Activated CD4-positive, alpha-beta memory T cell treated with anti-CD3 and anti-CD28 coated beads for 36 hours (primary cell): Measurements from ENCODE around the gene DNAJA2. TPM values are rescaled to one million over a fixed set of nuclear protein-coding genes. Genes with fewer than 3 reads are reported as not detected.
"Not testable (repeated sequence)": the region's sequence is repeated elsewhere in the genome, so short reads cannot be mapped to it uniquely, and the experiment has no call there.

Experiments
- CTCF ChIA-PET: fragments of 350-600 bp; sonication (Branson Sonifier 250); formaldehyde crosslinking; loops from one replicate; lab custom pipeline; 2021; ENCODE audit warnings: antibody characterized with exemption, inconsistent platforms; lab: Charles Lee
- POLR2A ChIA-PET: fragments of 350-600 bp; sonication (Branson Sonifier 250); formaldehyde crosslinking; loops from one replicate; lab custom pipeline; 2021; ENCODE audit warnings: antibody characterized with exemption; lab: Charles Lee
- DNase-seq: peaks from one replicate; pipeline ENCODE4 v3.0.0-alpha.2; 2020
- H3K27ac Mint-ChIP-seq: one replicate; pipeline ENCODE4 v1.8.0; 2021; ENCODE audit warnings: mixed read lengths
- H3K27me3 Mint-ChIP-seq: one replicate; pipeline ENCODE4 v1.8.0; 2021; ENCODE audit warnings: mixed read lengths
- H3K36me3 Mint-ChIP-seq: one replicate; pipeline ENCODE4 v1.8.0; 2021; ENCODE audit warnings: mixed read lengths
- H3K4me1 Mint-ChIP-seq: one replicate; pipeline ENCODE4 v1.8.0; 2021; ENCODE audit warnings: low read depth, mixed read lengths
- H3K4me3 Mint-ChIP-seq: one replicate; pipeline ENCODE4 v1.8.0; 2021; ENCODE audit warnings: mild to moderate bottlenecking, mixed read lengths
- H3K9me3 Mint-ChIP-seq: one replicate; pipeline ENCODE4 v1.8.0; 2021; ENCODE audit warnings: mixed read lengths
- intact Hi-C: fragments of 100-400 bp; cut with micrococcal nuclease; formaldehyde crosslinking; loops from one replicate; pipeline ENCODE4 v1.15.1; 2023
- total RNA-seq, 2 experiments: library from RNA; stranded (reverse); gene quantifications; one replicate each; pipeline ENCODE4 v1.2.3, GENCODE V29; 2021

The DNAJA2 gene
- total RNA-seq, 2 experiments from 2014 or later, result 78.9 to 80.6 TPM

DNA sequence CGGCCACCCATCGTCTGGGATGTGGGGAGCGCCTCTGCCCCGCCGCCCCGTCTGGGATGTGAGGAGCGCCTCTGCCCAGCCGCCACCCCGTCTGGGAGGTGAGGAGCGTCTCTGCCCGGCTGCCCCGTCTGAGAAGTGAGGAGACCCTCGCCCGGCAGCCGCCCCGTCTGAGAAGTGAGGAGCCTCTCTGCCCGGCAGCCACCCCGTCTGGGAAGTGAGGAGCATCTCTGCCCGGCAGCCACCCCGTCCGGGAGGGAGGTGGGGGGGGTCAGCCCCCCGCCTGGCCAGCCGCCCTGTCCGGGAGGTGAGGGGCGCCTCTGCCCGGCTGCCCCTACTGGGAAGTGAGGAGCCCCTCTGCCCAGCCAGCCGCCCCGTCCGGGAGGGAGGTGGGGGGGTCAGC lies 26.6 kb upstream of the DNAJA2 start:
- H3K4me3 Mint-ChIP-seq, intact Hi-C loops, H3K36me3 Mint-ChIP-seq, H3K9me3 Mint-ChIP-seq, H3K27ac Mint-ChIP-seq, POLR2A ChIA-PET, DNase-seq, H3K27me3 Mint-ChIP-seq, CTCF ChIA-PET, H3K4me1 Mint-ChIP-seq: not testable (repeated sequence)

DNA sequence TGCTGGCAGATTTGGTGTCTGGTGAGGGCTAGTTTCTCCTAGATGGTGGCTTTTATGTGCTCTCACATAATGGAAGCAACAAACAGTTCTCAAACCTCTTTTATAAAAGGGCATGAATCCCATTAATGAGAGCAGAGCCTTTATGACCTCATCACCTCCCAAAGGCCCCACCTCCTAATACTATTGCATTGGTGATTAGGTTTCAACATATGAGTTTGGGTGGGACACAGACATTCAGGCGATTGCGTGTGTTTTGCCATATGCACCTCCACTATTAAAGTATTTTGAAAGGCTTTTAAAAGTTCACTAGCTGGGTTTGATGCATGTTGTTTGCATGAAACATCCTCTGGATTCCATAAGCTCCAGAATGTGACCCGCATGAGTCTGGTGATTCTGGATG lies 24.4 kb upstream of the DNAJA2 start:
- ChIA-PET POLR2A (no interaction called here), CTCF (no interaction called here)
- Mint-ChIP-seq H3K36me3 (no peaks in the 10 kb centered on the region), H3K4me3 (no peak overlapping the region), H3K27me3 (no peaks in the 10 kb centered on the region), H3K9me3 (no peaks in the 10 kb centered on the region), H3K4me1 (peaks cover 4% of the 10 kb centered on the region), H3K27ac (no peak overlapping the region)
- DNase-seq, result no peak
- intact Hi-C loops, result no loop called here

- POLR2A ChIA-PET, result no interaction called here
- CTCF ChIA-PET, result no interaction called here
- Mint-ChIP-seq H3K27me3 (no peaks in the 10 kb centered on the region), H3K36me3 (no peaks in the 10 kb centered on the region), H3K4me1 (peaks cover 4% of the 10 kb centered on the region), H3K4me3 (no peak overlapping the region), H3K27ac (no peak overlapping the region), H3K9me3 (no peaks in the 10 kb centered on the region)
- intact Hi-C loops, result no loop called here
- DNase-seq, result no peak
Measured at GRCh38 chr16:46996952-46997458, 23.5 kb upstream of the DNAJA2 start.

DNA sequence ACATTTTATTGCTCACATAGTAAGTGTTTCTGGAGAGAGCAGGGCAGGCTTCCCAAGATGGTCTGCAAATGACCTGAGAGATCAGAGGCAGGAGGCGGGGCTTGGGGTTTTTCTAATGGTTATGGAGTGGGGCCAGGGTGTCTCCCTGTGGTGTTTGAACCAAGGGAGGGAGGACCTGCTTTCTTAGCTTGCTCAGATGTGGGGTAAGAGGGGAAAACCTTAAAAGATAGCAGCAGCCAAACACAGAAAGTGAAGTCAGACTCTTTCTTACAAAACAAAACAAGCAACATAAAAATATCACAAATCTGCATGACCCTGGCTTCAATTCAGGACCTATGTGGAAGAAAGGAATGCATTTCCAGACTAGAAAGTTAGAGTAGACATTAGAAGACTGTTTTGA lies 22.9 kb upstream of the DNAJA2 start:
- Mint-ChIP-seq H3K27me3 (no peaks in the 10 kb centered on the region), H3K27ac (no peak overlapping the region), H3K36me3 (no peaks in the 10 kb centered on the region), H3K9me3 (no peaks in the 10 kb centered on the region), H3K4me3 (no peak overlapping the region), H3K4me1 (peaks cover 4% of the 10 kb centered on the region)
- ChIA-PET CTCF (no interaction called here), POLR2A (no interaction called here)
- intact Hi-C loops, result no loop called here
- DNase-seq, result peak; percentile 14

GRCh38 chr16:46991729-46992704 lies 18.5 kb upstream of the DNAJA2 start:
- POLR2A ChIA-PET, result no interaction called here
- CTCF ChIA-PET, result interaction anchor here (1.6 kb wide), 1 partner anchor 46 kb away, joined by 3 read pairs; no protein-coding TSS in a partner anchor
- no peak overlapping the region for H3K4me3 Mint-ChIP-seq
- no peaks in the 10 kb centered on the region for H3K36me3 Mint-ChIP-seq
- H3K4me1 Mint-ChIP-seq, result peaks cover 4% of the 10 kb centered on the region
- intact Hi-C loops, result no loop called here
- no peak for DNase-seq
- H3K9me3 Mint-ChIP-seq, result no peaks in the 10 kb centered on the region
- no peak overlapping the region for H3K27ac Mint-ChIP-seq
- no peaks in the 10 kb centered on the region for H3K27me3 Mint-ChIP-seq

DNA sequence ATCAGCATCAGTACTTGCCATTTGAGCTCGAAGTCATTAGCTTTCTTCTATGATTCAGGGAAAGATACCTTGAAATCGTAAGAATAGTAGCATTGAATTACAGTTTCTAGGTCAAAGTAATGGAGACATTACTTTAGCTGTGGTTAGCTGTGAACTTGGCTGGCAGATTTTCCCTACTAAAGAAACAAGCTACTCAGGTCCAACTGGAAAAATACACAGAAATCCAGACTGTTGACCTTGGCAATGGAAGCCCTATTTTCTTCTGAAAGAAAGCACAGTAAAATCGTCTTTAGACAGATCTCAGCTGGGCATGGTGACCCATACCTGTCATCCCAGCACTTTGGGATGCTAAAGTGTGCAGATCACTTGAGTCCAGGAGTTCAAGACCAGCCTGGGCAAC lies 13.4 kb upstream of the DNAJA2 start:
- DNase-seq, result no peak
- intact Hi-C loops, result no loop called here
- POLR2A ChIA-PET, result interaction anchor here (1.4 kb wide), 1 partner anchor 13 kb away, joined by 4 read pairs; no protein-coding TSS in a partner anchor
- H3K27ac Mint-ChIP-seq, result no peak overlapping the region
- no peaks in the 10 kb centered on the region for H3K9me3 Mint-ChIP-seq
- no peaks in the 10 kb centered on the region for H3K4me1 Mint-ChIP-seq
- H3K27me3 Mint-ChIP-seq, result no peaks in the 10 kb centered on the region
- no peak overlapping the region for H3K4me3 Mint-ChIP-seq
- CTCF ChIA-PET, result interaction anchor here (0.9 kb wide), 1 partner anchor 51 kb away, joined by 3 read pairs; no protein-coding TSS in a partner anchor
- H3K36me3 Mint-ChIP-seq, result no peaks in the 10 kb centered on the region

GRCh38 chr16:46986438-46986837 lies 13.0 kb upstream of the DNAJA2 start:
- POLR2A ChIA-PET, result interaction anchor here (1.4 kb wide), 1 partner anchor 12 kb away, joined by 4 read pairs; no protein-coding TSS in a partner anchor
- Mint-ChIP-seq H3K4me3 (no peak overlapping the region), H3K27me3 (no peaks in the 10 kb centered on the region), H3K9me3 (no peaks in the 10 kb centered on the region), H3K4me1 (no peaks in the 10 kb centered on the region), H3K27ac (no peak overlapping the region), H3K36me3 (no peaks in the 10 kb centered on the region)
- CTCF ChIA-PET, result interaction anchor here (0.9 kb wide), 1 partner anchor 51 kb away, joined by 3 read pairs; no protein-coding TSS in a partner anchor
- intact Hi-C loops, result no loop called here
- DNase-seq, result no peak

- H3K4me1 Mint-ChIP-seq, result peaks cover 2% of the 10 kb centered on the region
- no peak for DNase-seq
- no peaks in the 10 kb centered on the region for H3K36me3 Mint-ChIP-seq
- CTCF ChIA-PET, result no interaction called here
- no peaks in the 10 kb centered on the region for H3K27me3 Mint-ChIP-seq
- no peak overlapping the region for H3K4me3 Mint-ChIP-seq
- intact Hi-C loops, result no loop called here
- H3K27ac Mint-ChIP-seq, result no peak overlapping the region
- H3K9me3 Mint-ChIP-seq, result no peaks in the 10 kb centered on the region
- POLR2A ChIA-PET, result no interaction called here
Measured at GRCh38 chr16:46982335-46982734, 8.9 kb upstream of the DNAJA2 start.

GRCh38 chr16:46980926-46981325 lies 7.5 kb upstream of the DNAJA2 start:
- Mint-ChIP-seq H3K4me3 (no peak overlapping the region), H3K27ac (no peak overlapping the region), H3K27me3 (no peaks in the 10 kb centered on the region), H3K9me3 (no peaks in the 10 kb centered on the region), H3K36me3 (no peaks in the 10 kb centered on the region), H3K4me1 (peaks cover 15% of the 10 kb centered on the region)
- intact Hi-C loops, result no loop called here
- POLR2A ChIA-PET, result no interaction called here
- CTCF ChIA-PET, result no interaction called here
- no peak for DNase-seq

GRCh38 chr16:46976550-46976949 lies 3.1 kb upstream of the DNAJA2 start:
- Mint-ChIP-seq H3K4me1 (peaks cover 39% of the 10 kb centered on the region), H3K27me3 (no peaks in the 10 kb centered on the region), H3K4me3 (no peak overlapping the region), H3K36me3 (peaks cover 11% of the 10 kb centered on the region), H3K27ac (peak overlapping the region; percentile 73), H3K9me3 (no peaks in the 10 kb centered on the region)
- intact Hi-C loops, result loop anchor here (10.0 kb wide), 1 partner anchor 1638 kb away; the partner anchor contains the start of gene N4BP1
- ChIA-PET CTCF (interaction anchor here (1.2 to 6.2 kb wide), 3 partner anchors 41 to 167 kb away, joined by 3 to 47 read pairs (median 7); partner anchors contain the start of gene NETO2), POLR2A (interaction anchor here (0.5 kb wide), 1 partner anchor 11 kb away, joined by 6 read pairs; no protein-coding TSS in a partner anchor)
- DNase-seq, result no peak

DNA sequence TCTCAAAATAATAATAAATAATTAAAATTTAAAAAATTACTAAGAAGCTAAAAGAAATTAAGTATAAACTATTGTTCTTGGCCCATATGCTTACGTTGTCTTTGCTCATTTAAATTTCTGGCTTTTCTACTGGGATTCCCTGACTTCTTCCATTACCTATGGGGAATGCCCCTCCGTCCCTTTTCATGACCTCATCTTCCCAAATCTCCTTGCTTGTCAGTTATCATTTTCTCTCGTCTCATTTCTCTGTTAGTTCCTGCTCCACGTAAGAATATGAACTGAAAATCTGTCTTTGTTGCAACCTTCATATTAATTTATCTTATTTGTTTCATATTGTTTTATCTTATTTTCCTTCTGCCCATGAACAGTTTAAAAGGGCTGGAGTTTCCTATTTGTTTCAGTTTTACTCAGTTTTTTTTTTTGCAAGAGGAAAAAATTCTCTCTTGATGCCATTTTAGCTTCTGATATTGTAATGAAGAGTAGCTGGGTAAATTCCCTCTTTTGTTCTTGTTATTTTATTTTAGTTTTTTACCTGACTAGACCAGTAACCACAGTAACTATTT lies 2.5 kb upstream of the DNAJA2 start:
- intact Hi-C loops, result loop anchor here (10.0 kb wide), 1 partner anchor 1639 kb away; the partner anchor contains the start of gene N4BP1
- POLR2A ChIA-PET, result no interaction called here
- Mint-ChIP-seq H3K9me3 (no peaks in the 10 kb centered on the region), H3K4me3 (peak overlapping the region; percentile 17), H3K27ac (peak overlapping the region; percentile 73), H3K4me1 (peaks cover 43% of the 10 kb centered on the region), H3K36me3 (peaks cover 15% of the 10 kb centered on the region), H3K27me3 (no peaks in the 10 kb centered on the region)
- CTCF ChIA-PET, result interaction anchor here (1.0 to 6.2 kb wide), 4 partner anchors 28 to 167 kb away, joined by 3 to 47 read pairs (median 5); partner anchors contain the start of gene NETO2
- no peak for DNase-seq
